Raji (cell line): ENCODE results near the gene ATP13A2.

ENCODE experiments used
- POLR2A ChIP-seq: IDR thresholded peaks from 2 replicates; pipeline ENCODE4 v1.6.1; 2011; ENCODE audit warnings: low read depth, low read length, control low read depth; ENCODE audit not compliant: insufficient read depth

The ATP13A2 gene

GRCh38 chr1:17014671-17015567, 3.2 kb upstream of the ATP13A2 start:
- no peak for TF ChIP-seq POLR2A

GRCh38 chr1:17013491-17014320, 2.0 kb upstream of the ATP13A2 start:
- no peak for TF ChIP-seq POLR2A

GRCh38 chr1:17012775-17013490, 1.2 kb upstream of the ATP13A2 start:
- no peak for TF ChIP-seq POLR2A

GRCh38 chr1:17011092-17011438, 663 bp downstream of the ATP13A2 start:
- no peak for TF ChIP-seq POLR2A

GRCh38 chr1:17009706-17010105, 2.0 kb downstream of the ATP13A2 start:
- no peak for TF ChIP-seq POLR2A

- no peak for TF ChIP-seq POLR2A
Observed at GRCh38 chr1:17008208-17008855, 3.4 kb downstream of the ATP13A2 start.

GRCh38 chr1:17007121-17007520, 4.6 kb downstream of the ATP13A2 start:
- TF ChIP-seq POLR2A = no peak

GRCh38 chr1:17005365-17005740, 6.4 kb downstream of the ATP13A2 start:
- TF ChIP-seq POLR2A = no peak

- TF ChIP-seq POLR2A = no peak
Observed at GRCh38 chr1:17004466-17005364, 7.0 kb downstream of the ATP13A2 start.

GRCh38 chr1:17002524-17002902, 9.2 kb downstream of the ATP13A2 start:
- TF ChIP-seq POLR2A = no peak

- TF ChIP-seq POLR2A = no peak
Observed at GRCh38 chr1:17001760-17002523, 9.8 kb downstream of the ATP13A2 start.

- TF ChIP-seq POLR2A = no peak
Observed at GRCh38 chr1:16999863-17000262, 11.9 kb downstream of the ATP13A2 start.

- no peak for TF ChIP-seq POLR2A
Observed at GRCh38 chr1:16998589-16998988, 13.1 kb downstream of the ATP13A2 start.
